Peyer's patch (tissue), 4 donors: Measurements from ENCODE around the gene QRFP. TPM values are rescaled to one million over a fixed set of nuclear protein-coding genes. Genes with fewer than 3 reads are reported as not detected.
A peak's percentile ranks its signal among the peaks of the same experiment; 100 is the strongest.

Source experiments
- DNase-seq, 3 donors: peaks; one replicate each; pipeline ENCODE4 v3.0.0-alpha.2; 2017 to 2019
- H3K27ac ChIP-seq, 4 donors: fragments of 200-600 bp; sonication (generic); one replicate each; pipeline ENCODE4 v1.5.1; 2016 to 2019
- H3K27me3 ChIP-seq, 2 donors: fragments of 200-600 bp; sonication (generic); one replicate each; pipeline ENCODE4 v1.5.1; 2019
- H3K36me3 ChIP-seq, 3 donors: fragments of 200-600 bp; sonication (generic); one replicate each; pipeline ENCODE4 v1.5.1; 2016 to 2019
- H3K4me1 ChIP-seq, 4 donors: fragments of 200-600 bp; sonication (generic); one replicate each; pipeline ENCODE4 v1.5.1; 2016 to 2019
- H3K4me3 ChIP-seq, 4 donors: fragments of 200-600 bp; sonication (generic); 1 replicate in 3 of 4; 2 replicates in 1 of 4; pipeline ENCODE4 v1.5.1; 2016 to 2019; ENCODE audit warnings: mild to moderate bottlenecking in 1 of 4
- H3K9me3 ChIP-seq, 4 donors: fragments of 200-600 bp; sonication (generic); one replicate each; pipeline ENCODE4 v1.5.1; 2016 to 2019; ENCODE audit warnings: mild to moderate bottlenecking in 1 of 4
- POLR2A ChIP-seq, 2 donors: fragments of 450-650 bp; IDR thresholded peaks; one replicate each; pipeline ENCODE4 v1.5.1; 2017; ENCODE audit warnings: antibody characterized with exemption in 2 of 2, mild to moderate bottlenecking in 2 of 2, moderate library complexity in 2 of 2
- total RNA-seq, 4 donors: library from RNA; depleted of rRNA; stranded (reverse); fragments of >200 nt; gene quantifications; one replicate each; pipeline ENCODE4 v1.1.0, GENCODE V29; 2016
- TF ChIP-seq, protein P1 (sequence below), 6 experiments: fragments of 450-650 bp in 4 of 6; fragments of 200-600 bp in 2 of 6; sonication (generic) in 1 of 6; IDR thresholded peaks; one replicate each; pipeline ENCODE4 v1.5.1; 2017 to 2019; ENCODE audit warnings: antibody characterized with exemption in 6 of 6, mild to moderate bottlenecking in 3 of 6, moderate library complexity in 1 of 6

The QRFP gene
- total RNA-seq, 4 donors from 2014 or later = not detected

DNA sequence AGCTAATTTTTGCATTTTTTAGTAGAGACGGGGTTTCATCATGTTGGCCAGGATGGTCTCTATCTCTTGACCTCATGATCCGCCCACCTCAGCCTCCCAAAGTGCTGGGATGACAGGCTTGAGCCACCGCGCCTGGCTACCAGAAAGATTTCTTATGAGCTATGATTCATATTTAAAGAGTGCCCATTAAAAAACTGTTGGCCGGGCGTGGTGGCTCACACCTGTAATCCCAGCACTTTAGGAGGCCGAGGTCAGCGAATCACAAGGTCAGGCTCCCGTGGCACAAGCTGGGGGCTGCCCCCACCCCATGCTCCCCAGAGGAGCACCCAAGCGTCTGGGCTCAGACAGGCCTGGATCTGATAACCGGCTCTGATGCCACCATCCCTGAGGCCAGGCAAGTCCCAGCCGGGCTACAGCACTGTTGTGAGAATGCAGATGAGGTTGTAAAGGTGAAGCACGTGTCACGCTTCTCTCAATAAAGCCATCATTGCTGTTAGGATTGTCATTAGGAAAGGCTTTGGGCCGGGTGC is 13.9 kb downstream of the QRFP start:
- Histone ChIP-seq H3K4me3 (no peak overlapping the region), H3K36me3 (peaks cover 0 to 100% (median 0%) of the 10 kb centered on the region in 3 donors), H3K27ac (no peak overlapping the region), H3K4me1 (no peaks in the 10 kb centered on the region), H3K9me3 (no peaks in the 10 kb centered on the region), H3K27me3 (no peaks in the 10 kb centered on the region)
- no peak for DNase-seq
- no peak for TF ChIP-seq POLR2A (IDR thresholded peaks at IDR 0.05)
- TF ChIP-seq, protein P1, sequence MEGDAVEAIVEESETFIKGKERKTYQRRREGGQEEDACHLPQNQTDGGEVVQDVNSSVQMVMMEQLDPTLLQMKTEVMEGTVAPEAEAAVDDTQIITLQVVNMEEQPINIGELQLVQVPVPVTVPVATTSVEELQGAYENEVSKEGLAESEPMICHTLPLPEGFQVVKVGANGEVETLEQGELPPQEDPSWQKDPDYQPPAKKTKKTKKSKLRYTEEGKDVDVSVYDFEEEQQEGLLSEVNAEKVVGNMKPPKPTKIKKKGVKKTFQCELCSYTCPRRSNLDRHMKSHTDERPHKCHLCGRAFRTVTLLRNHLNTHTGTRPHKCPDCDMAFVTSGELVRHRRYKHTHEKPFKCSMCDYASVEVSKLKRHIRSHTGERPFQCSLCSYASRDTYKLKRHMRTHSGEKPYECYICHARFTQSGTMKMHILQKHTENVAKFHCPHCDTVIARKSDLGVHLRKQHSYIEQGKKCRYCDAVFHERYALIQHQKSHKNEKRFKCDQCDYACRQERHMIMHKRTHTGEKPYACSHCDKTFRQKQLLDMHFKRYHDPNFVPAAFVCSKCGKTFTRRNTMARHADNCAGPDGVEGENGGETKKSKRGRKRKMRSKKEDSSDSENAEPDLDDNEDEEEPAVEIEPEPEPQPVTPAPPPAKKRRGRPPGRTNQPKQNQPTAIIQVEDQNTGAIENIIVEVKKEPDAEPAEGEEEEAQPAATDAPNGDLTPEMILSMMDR (IDR thresholded peaks at IDR 0.05) = no peak

DNA sequence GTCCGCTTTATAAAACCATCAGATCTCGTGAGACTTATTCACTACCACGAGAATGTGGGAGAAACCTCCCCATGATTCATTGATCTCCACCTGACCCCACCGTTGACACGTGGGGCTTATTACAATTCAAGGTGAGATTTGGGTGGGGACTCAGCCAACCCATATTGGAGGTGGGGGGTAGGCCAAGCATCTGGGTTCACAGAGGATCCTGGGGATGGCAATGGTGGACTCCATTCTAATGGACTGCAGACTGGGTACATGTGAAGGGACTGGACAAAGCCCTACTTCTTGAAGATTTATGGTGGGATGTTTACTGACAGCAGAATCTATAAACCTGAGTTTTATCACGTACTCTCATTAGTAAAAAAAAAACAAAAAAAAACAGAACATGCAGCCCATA is 15.1 kb downstream of the QRFP start:
- no peak overlapping the region for H3K27ac ChIP-seq
- no peak overlapping the region for H3K4me3 ChIP-seq
- no peaks in the 10 kb centered on the region for H3K9me3 ChIP-seq
- H3K27me3 ChIP-seq = no peaks in the 10 kb centered on the region
- DNase-seq = no peak
- no peak for TF ChIP-seq POLR2A (IDR thresholded peaks at IDR 0.05)
- TF ChIP-seq, protein P1 (IDR thresholded peaks at IDR 0.05) = no peak
- no peaks in the 10 kb centered on the region for H3K4me1 ChIP-seq
- peaks cover 0 to 98% (median 0%) of the 10 kb centered on the region in 3 donors for H3K36me3 ChIP-seq

DNA sequence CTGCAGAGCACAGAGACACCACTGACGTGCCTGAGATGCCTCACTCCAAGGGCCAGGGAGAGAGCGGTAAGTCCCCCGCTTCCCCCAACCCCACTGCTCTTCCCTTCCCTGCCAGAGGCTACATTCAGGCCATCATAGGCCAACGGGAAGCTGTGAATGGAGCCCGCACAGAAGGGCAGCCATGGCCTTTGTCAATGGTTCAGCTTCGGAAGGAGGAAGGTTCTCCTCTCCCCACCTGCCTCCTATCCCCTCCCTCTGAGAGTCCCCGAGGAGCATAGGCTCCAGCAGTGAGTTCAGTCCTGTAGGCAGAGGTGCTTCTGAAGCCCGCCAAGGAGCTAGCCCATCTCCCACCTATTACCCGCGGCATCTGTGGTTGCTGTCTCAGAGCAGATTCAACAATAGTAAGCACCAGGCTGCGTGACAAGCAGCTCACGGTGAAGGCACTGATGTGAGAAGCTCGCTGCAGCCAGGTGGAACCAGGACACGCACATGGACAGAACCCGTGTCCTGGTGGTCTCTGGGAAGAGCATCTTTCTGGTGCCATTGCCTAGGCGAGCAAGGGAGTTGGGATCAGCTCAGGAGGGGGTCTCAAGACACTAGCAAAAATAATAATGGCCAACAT is 15.9 kb downstream of the QRFP start:
- H3K27ac ChIP-seq = no peak overlapping the region
- no peaks in the 10 kb centered on the region for H3K27me3 ChIP-seq
- H3K9me3 ChIP-seq = no peaks in the 10 kb centered on the region
- no peaks in the 10 kb centered on the region for H3K4me1 ChIP-seq
- no peak for DNase-seq
- peaks cover 0 to 98% (median 0%) of the 10 kb centered on the region in 3 donors for H3K36me3 ChIP-seq
- TF ChIP-seq POLR2A (IDR thresholded peaks at IDR 0.05) = no peak
- TF ChIP-seq, protein P1 (IDR thresholded peaks at IDR 0.05) = no peak
- no peak overlapping the region for H3K4me3 ChIP-seq

DNA sequence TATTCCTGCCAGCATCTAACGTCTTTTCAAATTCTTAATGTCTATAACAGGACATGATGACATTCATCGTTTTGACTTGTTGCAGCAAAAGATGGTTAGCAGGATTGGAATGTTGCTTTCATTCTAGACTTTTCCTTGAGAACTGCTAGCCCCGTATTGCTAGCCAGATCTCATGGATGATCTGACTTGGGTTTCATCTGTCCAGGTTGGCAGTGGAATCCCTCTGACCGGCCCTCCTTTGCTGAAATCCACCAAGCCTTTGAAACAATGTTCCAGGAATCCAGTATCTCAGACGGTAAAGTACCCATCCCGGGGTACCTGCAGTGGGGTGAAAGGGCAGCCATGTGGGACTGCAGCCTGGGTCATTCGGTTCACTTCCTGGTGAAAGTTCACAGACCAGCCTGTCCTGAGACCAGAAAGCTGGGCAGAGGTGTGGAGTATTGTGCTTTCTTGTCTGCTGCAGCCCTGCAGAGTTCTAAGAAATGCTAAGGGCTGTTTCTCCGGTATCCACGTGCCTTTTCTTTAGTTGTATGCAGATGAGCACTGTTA is 16.7 kb downstream of the QRFP start:
- Histone ChIP-seq H3K27me3 (no peaks in the 10 kb centered on the region), H3K9me3 (no peaks in the 10 kb centered on the region), H3K36me3 (peaks cover 0 to 98% (median 0%) of the 10 kb centered on the region in 3 donors), H3K4me3 (no peak overlapping the region), H3K4me1 (no peaks in the 10 kb centered on the region), H3K27ac (no peak overlapping the region)
- TF ChIP-seq POLR2A (IDR thresholded peaks at IDR 0.05) = no peak
- TF ChIP-seq, protein P1 (IDR thresholded peaks at IDR 0.05) = no peak
- DNase-seq = peak in 1 of 3 donors; percentile 35

DNA sequence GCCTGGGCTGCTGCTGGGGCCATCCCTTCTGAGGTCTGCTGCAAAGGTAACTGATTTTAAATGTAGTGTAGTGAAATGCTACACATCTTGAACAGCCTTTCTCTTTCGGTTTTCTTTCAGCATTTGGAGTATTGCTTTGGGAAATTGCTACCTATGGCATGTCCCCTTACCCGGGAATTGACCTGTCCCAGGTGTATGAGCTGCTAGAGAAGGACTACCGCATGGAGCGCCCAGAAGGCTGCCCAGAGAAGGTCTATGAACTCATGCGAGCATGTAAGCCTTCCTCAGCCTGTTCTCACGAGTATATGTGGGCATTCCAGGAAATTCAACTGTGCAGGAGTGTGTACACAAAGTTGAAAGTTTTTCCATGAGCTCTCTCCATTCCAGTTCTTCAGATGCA is 18.3 kb downstream of the QRFP start:
- H3K27ac ChIP-seq = no peak overlapping the region
- peaks cover 0 to 6% (median under 1%) of the 10 kb centered on the region in 4 donors for H3K4me1 ChIP-seq
- no peak for DNase-seq
- no peak overlapping the region for H3K4me3 ChIP-seq
- no peaks in the 10 kb centered on the region for H3K9me3 ChIP-seq
- TF ChIP-seq, protein P1 (IDR thresholded peaks at IDR 0.05) = no peak
- no peak for TF ChIP-seq POLR2A (IDR thresholded peaks at IDR 0.05)
- peaks cover 0 to 98% (median 0%) of the 10 kb centered on the region in 3 donors for H3K36me3 ChIP-seq
- no peaks in the 10 kb centered on the region for H3K27me3 ChIP-seq
